ENCODE measurements around the gene PIGT. TPM values are rescaled to one million over a fixed set of nuclear protein-coding genes. Genes with fewer than 3 reads are reported as not detected.

Gene PIGT
- total RNA-seq, 1 donor from 2014 or later, result 80.6 TPM

- no peak for TF ChIP-seq CTCF (conservative IDR thresholded peaks at IDR 0.05)
- Mint-ChIP-seq H3K27me3 (no peaks in the 10 kb centered on the region), H3K36me3 (peaks cover 11% of the 10 kb centered on the region), H3K4me3 (no peak overlapping the region), H3K9me3 (no peaks in the 10 kb centered on the region), H3K27ac (no peak overlapping the region), H3K4me1 (ENCODE audit: unreplicated experiment) (no peaks in the 10 kb centered on the region)
- DNase-seq (ENCODE audit: extremely low spot score, unreplicated experiment), result no peak
Measured at GRCh38 chr20:45425561-45425960, 9.6 kb downstream of the PIGT start.

GRCh38 chr20:45426320-45427016 is 10.5 kb downstream of the PIGT start:
- no peak for DNase-seq (ENCODE audit: extremely low spot score, unreplicated experiment)
- Mint-ChIP-seq H3K36me3 (peaks cover 9% of the 10 kb centered on the region), H3K9me3 (no peaks in the 10 kb centered on the region), H3K27me3 (no peaks in the 10 kb centered on the region), H3K4me1 (ENCODE audit: unreplicated experiment) (no peaks in the 10 kb centered on the region), H3K4me3 (no peak overlapping the region), H3K27ac (no peak overlapping the region)
- no peak for TF ChIP-seq CTCF (conservative IDR thresholded peaks at IDR 0.05)

- Mint-ChIP-seq H3K27ac (no peak overlapping the region), H3K4me1 (ENCODE audit: unreplicated experiment) (no peaks in the 10 kb centered on the region), H3K27me3 (no peaks in the 10 kb centered on the region), H3K4me3 (no peak overlapping the region), H3K9me3 (no peaks in the 10 kb centered on the region), H3K36me3 (peaks cover 9% of the 10 kb centered on the region)
- no peak for DNase-seq (ENCODE audit: extremely low spot score, unreplicated experiment)
- no peak for TF ChIP-seq CTCF (conservative IDR thresholded peaks at IDR 0.05)
Measured at GRCh38 chr20:45427236-45428149, 11.6 kb downstream of the PIGT start.

- no peaks in the 10 kb centered on the region for H3K4me1 Mint-ChIP-seq (ENCODE audit: unreplicated experiment)
- DNase-seq (ENCODE audit: extremely low spot score, unreplicated experiment), result no peak
- no peak overlapping the region for H3K27ac Mint-ChIP-seq
- H3K9me3 Mint-ChIP-seq, result no peaks in the 10 kb centered on the region
- no peak overlapping the region for H3K4me3 Mint-ChIP-seq
- H3K36me3 Mint-ChIP-seq, result peaks cover 8% of the 10 kb centered on the region
- no peak for TF ChIP-seq CTCF (conservative IDR thresholded peaks at IDR 0.05)
- H3K27me3 Mint-ChIP-seq, result no peaks in the 10 kb centered on the region
Measured at GRCh38 chr20:45429618-45430017, 13.7 kb downstream of the PIGT start.

- DNase-seq (ENCODE audit: extremely low spot score, unreplicated experiment), result no peak
- H3K27me3 Mint-ChIP-seq, result no peaks in the 10 kb centered on the region
- H3K36me3 Mint-ChIP-seq, result peaks cover 7% of the 10 kb centered on the region
- no peaks in the 10 kb centered on the region for H3K9me3 Mint-ChIP-seq
- no peak overlapping the region for H3K27ac Mint-ChIP-seq
- no peaks in the 10 kb centered on the region for H3K4me1 Mint-ChIP-seq (ENCODE audit: unreplicated experiment)
- no peak overlapping the region for H3K4me3 Mint-ChIP-seq
- no peak for TF ChIP-seq CTCF (conservative IDR thresholded peaks at IDR 0.05)
Measured at GRCh38 chr20:45432294-45432693, 16.4 kb downstream of the PIGT start.
